HL-60 (cell line): ENCODE data around the gene CDKN2AIPNL.

Experiments used
- CTCF ChIP-seq: IDR thresholded peaks from one replicate; pipeline ENCODE4 v1.5.1; 2011; ENCODE audit warnings: low read length, control low read depth, inconsistent platforms; ENCODE audit not compliant: insufficient read depth
- GABPA ChIP-seq: IDR thresholded peaks from 2 replicates; pipeline ENCODE4 v1.6.1; 2012; ENCODE audit warnings: low read depth
- POLR2AphosphoS5 ChIP-seq: IDR thresholded peaks from 2 replicates; pipeline ENCODE4 v1.6.1; 2012; ENCODE audit warnings: low read depth
- SPI1 ChIP-seq: IDR thresholded peaks from 2 replicates; pipeline ENCODE4 v1.6.1; 2012; ENCODE audit warnings: low read depth, mild to moderate bottlenecking, borderline replicate concordance
- TF ChIP-seq, protein P1 (sequence below): IDR thresholded peaks from 2 replicates; pipeline ENCODE4 v1.6.1; 2012; ENCODE audit warnings: low read depth; ENCODE audit not compliant: insufficient replicate concordance

GRCh38 chr5:134458234-134459009 lies 46.7 kb upstream of the CDKN2AIPNL start:
- TF ChIP-seq POLR2AphosphoS5 (no peak), CTCF (no peak), SPI1 (no peak), GABPA (no peak)
- TF ChIP-seq, protein P1, sequence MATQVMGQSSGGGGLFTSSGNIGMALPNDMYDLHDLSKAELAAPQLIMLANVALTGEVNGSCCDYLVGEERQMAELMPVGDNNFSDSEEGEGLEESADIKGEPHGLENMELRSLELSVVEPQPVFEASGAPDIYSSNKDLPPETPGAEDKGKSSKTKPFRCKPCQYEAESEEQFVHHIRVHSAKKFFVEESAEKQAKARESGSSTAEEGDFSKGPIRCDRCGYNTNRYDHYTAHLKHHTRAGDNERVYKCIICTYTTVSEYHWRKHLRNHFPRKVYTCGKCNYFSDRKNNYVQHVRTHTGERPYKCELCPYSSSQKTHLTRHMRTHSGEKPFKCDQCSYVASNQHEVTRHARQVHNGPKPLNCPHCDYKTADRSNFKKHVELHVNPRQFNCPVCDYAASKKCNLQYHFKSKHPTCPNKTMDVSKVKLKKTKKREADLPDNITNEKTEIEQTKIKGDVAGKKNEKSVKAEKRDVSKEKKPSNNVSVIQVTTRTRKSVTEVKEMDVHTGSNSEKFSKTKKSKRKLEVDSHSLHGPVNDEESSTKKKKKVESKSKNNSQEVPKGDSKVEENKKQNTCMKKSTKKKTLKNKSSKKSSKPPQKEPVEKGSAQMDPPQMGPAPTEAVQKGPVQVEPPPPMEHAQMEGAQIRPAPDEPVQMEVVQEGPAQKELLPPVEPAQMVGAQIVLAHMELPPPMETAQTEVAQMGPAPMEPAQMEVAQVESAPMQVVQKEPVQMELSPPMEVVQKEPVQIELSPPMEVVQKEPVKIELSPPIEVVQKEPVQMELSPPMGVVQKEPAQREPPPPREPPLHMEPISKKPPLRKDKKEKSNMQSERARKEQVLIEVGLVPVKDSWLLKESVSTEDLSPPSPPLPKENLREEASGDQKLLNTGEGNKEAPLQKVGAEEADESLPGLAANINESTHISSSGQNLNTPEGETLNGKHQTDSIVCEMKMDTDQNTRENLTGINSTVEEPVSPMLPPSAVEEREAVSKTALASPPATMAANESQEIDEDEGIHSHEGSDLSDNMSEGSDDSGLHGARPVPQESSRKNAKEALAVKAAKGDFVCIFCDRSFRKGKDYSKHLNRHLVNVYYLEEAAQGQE = no peak
